Suprapubic skin (tissue), 4 donors: ENCODE measurements around the gene NRXN3. TPM values are rescaled to one million over a fixed set of nuclear protein-coding genes. Genes with fewer than 3 reads are reported as not detected.
"Not testable (repeated sequence)": the region's sequence is repeated elsewhere in the genome, so short reads cannot be mapped to it uniquely, and the experiment has no call there.

Experiments
- DNase-seq, 2 donors: peaks; one replicate each; pipeline ENCODE4 v3.0.0-alpha.2; 2019; ENCODE audit warnings: low spot score in 2 of 2
- H3K27ac ChIP-seq: fragments of 200-600 bp; sonication (generic); one replicate; pipeline ENCODE4 v1.5.1; 2019
- H3K27me3 ChIP-seq: fragments of 200-600 bp; sonication (generic); one replicate; pipeline ENCODE4 v1.5.1; 2019
- H3K36me3 ChIP-seq: fragments of 200-600 bp; sonication (generic); one replicate; pipeline ENCODE4 v1.5.1; 2019
- H3K4me1 ChIP-seq: fragments of 200-600 bp; sonication (generic); one replicate; pipeline ENCODE4 v1.5.1; 2019
- H3K4me3 ChIP-seq: fragments of 200-600 bp; sonication (generic); one replicate; pipeline ENCODE4 v1.5.1; 2019; ENCODE audit warnings: mild to moderate bottlenecking
- H3K9me3 ChIP-seq: fragments of 200-600 bp; sonication (generic); one replicate; pipeline ENCODE4 v1.5.1; 2019
- EP300 ChIP-seq: sonication (generic); formaldehyde crosslinking; IDR thresholded peaks from one replicate; pipeline ENCODE4 v1.6.1; 2017; ENCODE audit warnings: antibody characterized with exemption
- POLR2A ChIP-seq, 2 donors: fragments of 450-650 bp; IDR thresholded peaks; one replicate each; pipeline ENCODE4 v1.6.1; 2017; ENCODE audit warnings: antibody characterized with exemption in 2 of 2, mild to moderate bottlenecking in 2 of 2, moderate library complexity in 2 of 2
- POLR2AphosphoS5 ChIP-seq, 3 donors: sonication (generic); formaldehyde crosslinking; IDR thresholded peaks; one replicate each; pipeline ENCODE4 v1.6.1; 2017; ENCODE audit warnings: antibody characterized with exemption in 3 of 3
- WGBS: methylation state at CpG from one replicate; pipeline ENCODE4 v1.1.5; 2018; 5-methylcytosine and 5-hydroxymethylcytosine counted together
- total RNA-seq, 4 donors: library from RNA; depleted of rRNA; stranded (reverse); fragments of >200 nt; gene quantifications; one replicate each; pipeline ENCODE4 v1.1.0, GENCODE V29; 2016
- TF ChIP-seq, protein P1 (sequence below), 2 donors: fragments of 200-600 bp in 1 of 2; fragments of 450-650 bp in 1 of 2; sonication (generic) in 1 of 2; IDR thresholded peaks; one replicate each; pipeline ENCODE4 v1.5.1; 2016 to 2019; ENCODE audit warnings: antibody characterized with exemption in 2 of 2, mild to moderate bottlenecking in 1 of 2, moderate library complexity in 1 of 2

The NRXN3 gene
- total RNA-seq, 4 donors from 2014 or later, result 0.79 to 4.3 (median 3.3) TPM

- H3K27me3 ChIP-seq, result no peaks in the 10 kb centered on the region
- TF ChIP-seq, protein P1, sequence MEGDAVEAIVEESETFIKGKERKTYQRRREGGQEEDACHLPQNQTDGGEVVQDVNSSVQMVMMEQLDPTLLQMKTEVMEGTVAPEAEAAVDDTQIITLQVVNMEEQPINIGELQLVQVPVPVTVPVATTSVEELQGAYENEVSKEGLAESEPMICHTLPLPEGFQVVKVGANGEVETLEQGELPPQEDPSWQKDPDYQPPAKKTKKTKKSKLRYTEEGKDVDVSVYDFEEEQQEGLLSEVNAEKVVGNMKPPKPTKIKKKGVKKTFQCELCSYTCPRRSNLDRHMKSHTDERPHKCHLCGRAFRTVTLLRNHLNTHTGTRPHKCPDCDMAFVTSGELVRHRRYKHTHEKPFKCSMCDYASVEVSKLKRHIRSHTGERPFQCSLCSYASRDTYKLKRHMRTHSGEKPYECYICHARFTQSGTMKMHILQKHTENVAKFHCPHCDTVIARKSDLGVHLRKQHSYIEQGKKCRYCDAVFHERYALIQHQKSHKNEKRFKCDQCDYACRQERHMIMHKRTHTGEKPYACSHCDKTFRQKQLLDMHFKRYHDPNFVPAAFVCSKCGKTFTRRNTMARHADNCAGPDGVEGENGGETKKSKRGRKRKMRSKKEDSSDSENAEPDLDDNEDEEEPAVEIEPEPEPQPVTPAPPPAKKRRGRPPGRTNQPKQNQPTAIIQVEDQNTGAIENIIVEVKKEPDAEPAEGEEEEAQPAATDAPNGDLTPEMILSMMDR (IDR thresholded peaks at IDR 0.05), result no peak
- TF ChIP-seq POLR2A (IDR thresholded peaks at IDR 0.05) (no peak), EP300 (no peak), POLR2AphosphoS5 (IDR thresholded peaks at IDR 0.05) (no peak)
- H3K4me1 ChIP-seq, result no peaks in the 10 kb centered on the region
- DNase-seq, result no peak
- H3K4me3 ChIP-seq, result no peak overlapping the region
- H3K27ac ChIP-seq, result no peak overlapping the region
- no peaks in the 10 kb centered on the region for H3K36me3 ChIP-seq
- 69% methylated on average over 4 of the region's 4 CpGs for WGBS
- no peaks in the 10 kb centered on the region for H3K9me3 ChIP-seq
These were observed 255.6 kb downstream of the NRXN3 start for GRCh38 chr14:78425782-78426181.

DNA sequence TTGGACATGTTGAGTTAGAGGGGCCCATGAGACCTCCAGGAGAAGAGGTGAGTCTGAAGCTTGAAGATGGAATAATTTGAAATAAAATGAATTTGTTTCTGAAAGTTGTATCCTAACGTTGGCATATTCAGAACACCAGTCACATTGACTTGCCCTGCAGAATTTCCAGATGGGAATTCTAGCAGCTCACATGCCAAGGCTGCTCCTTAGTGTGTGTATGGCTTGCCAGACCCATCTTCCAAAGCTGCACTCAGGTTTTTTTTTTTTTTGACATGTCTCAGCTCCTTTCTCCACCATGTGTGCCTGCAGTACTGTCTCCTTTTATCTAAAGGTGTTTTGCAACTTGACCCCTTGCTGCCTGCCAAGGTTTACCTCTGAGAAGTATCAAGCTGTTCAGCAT lies 261.9 kb downstream of the NRXN3 start:
- no peak for DNase-seq
- H3K27me3 ChIP-seq, result no peaks in the 10 kb centered on the region
- WGBS, result 71% methylated on average over 1 of the region's 1 CpG
- H3K27ac ChIP-seq, result no peak overlapping the region
- TF ChIP-seq, protein P1 (IDR thresholded peaks at IDR 0.05), result no peak
- no peaks in the 10 kb centered on the region for H3K4me1 ChIP-seq
- H3K36me3 ChIP-seq, result no peaks in the 10 kb centered on the region
- no peaks in the 10 kb centered on the region for H3K9me3 ChIP-seq
- no peak overlapping the region for H3K4me3 ChIP-seq

- not testable (repeated sequence) for H3K4me3 ChIP-seq, DNase-seq, H3K27ac ChIP-seq, H3K27me3 ChIP-seq, H3K36me3 ChIP-seq, H3K4me1 ChIP-seq, H3K9me3 ChIP-seq
- 62% methylated on average over 3 of the region's 3 CpGs for WGBS
These were observed 267.3 kb downstream of the NRXN3 start for GRCh38 chr14:78437448-78437847.

GRCh38 chr14:78440356-78440894 lies 270.3 kb downstream of the NRXN3 start:
- no peaks in the 10 kb centered on the region for H3K27me3 ChIP-seq
- no peak for DNase-seq
- H3K4me3 ChIP-seq, result no peak overlapping the region
- 35% methylated on average over 7 of the region's 7 CpGs for WGBS
- no peaks in the 10 kb centered on the region for H3K9me3 ChIP-seq
- H3K4me1 ChIP-seq, result no peaks in the 10 kb centered on the region
- TF ChIP-seq POLR2AphosphoS5 (IDR thresholded peaks at IDR 0.05), result no peak
- TF ChIP-seq POLR2A (IDR thresholded peaks at IDR 0.05), result no peak
- no peak for TF ChIP-seq EP300
- TF ChIP-seq, protein P1 (IDR thresholded peaks at IDR 0.05), result no peak
- H3K36me3 ChIP-seq, result no peaks in the 10 kb centered on the region
- H3K27ac ChIP-seq, result no peak overlapping the region

- H3K27me3 ChIP-seq, result no peaks in the 10 kb centered on the region
- no peaks in the 10 kb centered on the region for H3K36me3 ChIP-seq
- no peaks in the 10 kb centered on the region for H3K4me1 ChIP-seq
- no peak overlapping the region for H3K4me3 ChIP-seq
- TF ChIP-seq POLR2A (IDR thresholded peaks at IDR 0.05), result no peak
- TF ChIP-seq POLR2AphosphoS5 (IDR thresholded peaks at IDR 0.05), result no peak
- TF ChIP-seq EP300, result no peak
- TF ChIP-seq, protein P1 (IDR thresholded peaks at IDR 0.05), result no peak
- no peaks in the 10 kb centered on the region for H3K9me3 ChIP-seq
- no peak overlapping the region for H3K27ac ChIP-seq
- DNase-seq, result no peak
These were observed 273.7 kb downstream of the NRXN3 start for GRCh38 chr14:78443834-78444233.

DNA sequence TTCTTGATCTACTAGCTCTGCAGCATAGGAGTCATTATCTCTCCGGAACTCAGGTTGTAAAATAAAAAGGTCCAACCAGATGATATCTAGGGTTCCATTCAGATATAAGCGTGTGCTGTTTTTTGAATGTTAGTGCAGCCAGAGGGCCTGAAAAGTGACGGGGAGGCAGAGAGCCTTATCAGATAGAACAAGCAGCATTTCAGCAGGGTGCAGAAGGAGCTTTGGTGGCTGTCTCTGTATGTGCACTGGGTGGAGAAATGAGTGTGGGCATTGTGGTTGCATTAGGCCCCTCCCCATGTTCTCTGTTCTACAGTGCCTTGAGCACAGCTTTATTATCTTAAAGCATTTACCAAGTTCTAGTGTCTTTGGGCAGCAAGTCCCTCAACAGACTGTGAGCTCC lies 275.1 kb downstream of the NRXN3 start:
- no peak for DNase-seq
- Histone ChIP-seq H3K9me3 (no peaks in the 10 kb centered on the region), H3K27me3 (no peaks in the 10 kb centered on the region), H3K27ac (no peak overlapping the region), H3K4me1 (no peaks in the 10 kb centered on the region), H3K4me3 (no peak overlapping the region), H3K36me3 (no peaks in the 10 kb centered on the region)
- TF ChIP-seq, protein P1 (IDR thresholded peaks at IDR 0.05), result no peak
- TF ChIP-seq POLR2AphosphoS5 (IDR thresholded peaks at IDR 0.05) (no peak), EP300 (no peak), POLR2A (IDR thresholded peaks at IDR 0.05) (no peak)
- WGBS, result 91% methylated on average over 3 of the region's 3 CpGs
